ENCODE data around the gene CMIP.
"Not testable (repeated sequence)": the region's sequence is repeated elsewhere in the genome, so short reads cannot be mapped to it uniquely, and the experiment has no call there.

GRCh38 chr16:81688839-81689238, 244.2 kb downstream of the CMIP start:
- not testable (repeated sequence) for TF ChIP-seq YY1 (IDR thresholded peaks at IDR 0.05; ENCODE audit: insufficient read depth, insufficient read length); ZNF274 (IDR thresholded peaks at IDR 0.05; ENCODE audit: low read depth, low read length)

Data from NT2/D1 (cell line).